Measurements from ENCODE around the gene EN2. TPM values are rescaled to one million over a fixed set of nuclear protein-coding genes. Genes with fewer than 3 reads are reported as not detected.

EN2 gene
- total and polyA plus RNA-seq, 2 experiments from 2014 or later: 0.24 TPM; not detected in 1

DNA sequence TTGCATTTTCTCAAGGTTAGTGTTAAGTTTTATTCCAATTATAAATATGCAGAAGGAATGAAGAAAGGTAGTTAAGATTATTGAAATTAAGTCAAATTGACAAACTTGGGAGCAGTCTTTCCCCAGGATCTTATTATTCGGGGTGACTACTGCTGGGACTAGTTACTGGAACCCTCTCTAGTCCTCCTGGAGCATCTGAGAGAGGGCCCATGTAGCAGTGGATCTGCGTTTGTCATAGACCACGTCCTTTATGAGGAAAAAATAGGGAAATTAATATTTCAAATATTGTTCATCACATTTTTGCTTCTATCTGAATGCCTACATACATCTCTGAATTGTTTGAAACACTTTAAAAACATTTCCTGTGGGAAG, 47.5 kb downstream of the EN2 start:
- 32% methylated on average over 3 of the region's 3 CpGs for WGBS (ENCODE audit: low lambda C conversion rate, missing lambda C conversion rate)
- peaks cover 100% of the 10 kb centered on the region for H3K27me3 ChIP-seq

GRCh38 chr7:155506854-155507337, 49.0 kb downstream of the EN2 start:
- H3K4me2 ChIP-seq: peak overlapping the region; percentile 63

More for the DNA sequence above, 47.5 kb downstream of the EN2 start:
- no peak overlapping the region for H3K4me2 ChIP-seq
- H3K9me2 ChIP-seq (replicated peaks; ENCODE audit: insufficient read depth): no peaks in the 10 kb centered on the region
- no peak for DNase-seq (ENCODE audit: low spot score)
- H3K27ac ChIP-seq: no peak overlapping the region
- H3K4me1 ChIP-seq (ENCODE audit: insufficient read depth): no peaks in the 10 kb centered on the region
- H3K9me3 ChIP-seq (ENCODE audit: low read depth): no peaks in the 10 kb centered on the region
- no peak overlapping the region for H3K4me3 ChIP-seq
- TF ChIP-seq EZH2phosphoT487 (IDR thresholded peaks at IDR 0.05; ENCODE audit: low read depth, severe bottlenecking, unreplicated experiment): no peak
- no peak for TF ChIP-seq CTCF (IDR thresholded peaks at IDR 0.05; ENCODE audit: poor library complexity)
- no peak for TF ChIP-seq EZH2 (IDR thresholded peaks at IDR 0.05; ENCODE audit: borderline replicate concordance)
- no peaks in the 10 kb centered on the region for H4K20me1 ChIP-seq (ENCODE audit: insufficient read depth, poor library complexity, severe bottlenecking)
- H3K36me3 ChIP-seq (replicated peaks; ENCODE audit: insufficient read depth, low read depth): no peaks in the 10 kb centered on the region
- H2AFZ ChIP-seq: no peak overlapping the region
- no peaks in the 10 kb centered on the region for H3K79me2 ChIP-seq

DNA sequence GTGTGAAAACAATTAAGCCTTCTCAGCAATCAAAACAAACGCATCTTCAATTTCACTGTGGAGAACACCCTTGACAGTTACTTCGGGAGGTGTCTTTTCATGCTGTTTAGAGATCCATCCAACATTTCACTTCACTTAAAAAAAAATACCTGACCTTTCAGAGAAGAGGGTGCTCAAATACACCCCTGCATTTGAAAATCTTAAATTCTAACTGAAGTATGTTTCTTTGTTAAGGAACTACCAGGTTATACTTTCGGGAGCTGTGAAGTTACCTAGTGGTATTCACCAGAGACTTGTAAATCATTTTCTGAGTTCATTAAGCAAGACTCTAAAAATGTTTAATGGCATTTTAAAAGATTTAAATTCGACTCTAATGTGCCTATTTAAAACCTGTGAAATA, 49.6 kb downstream of the EN2 start:
- H3K4me2 ChIP-seq: no peak overlapping the region
- no peaks in the 10 kb centered on the region for H3K36me3 ChIP-seq (replicated peaks; ENCODE audit: insufficient read depth, low read depth)
- H3K9me2 ChIP-seq (replicated peaks; ENCODE audit: insufficient read depth): no peaks in the 10 kb centered on the region
- no peak overlapping the region for H2AFZ ChIP-seq
- WGBS (ENCODE audit: low lambda C conversion rate, missing lambda C conversion rate): 10% methylated on average over 4 of the region's 4 CpGs
- no peak overlapping the region for H3K4me3 ChIP-seq
- DNase-seq (ENCODE audit: low spot score): no peak
- peaks cover 100% of the 10 kb centered on the region for H3K27me3 ChIP-seq
- H3K9me3 ChIP-seq (ENCODE audit: low read depth): no peaks in the 10 kb centered on the region
- no peaks in the 10 kb centered on the region for H3K79me2 ChIP-seq
- no peak for TF ChIP-seq EZH2phosphoT487 (IDR thresholded peaks at IDR 0.05; ENCODE audit: low read depth, severe bottlenecking, unreplicated experiment)
- TF ChIP-seq CTCF (IDR thresholded peaks at IDR 0.05; ENCODE audit: poor library complexity): no peak
- no peak for TF ChIP-seq EZH2 (IDR thresholded peaks at IDR 0.05; ENCODE audit: borderline replicate concordance)
- no peak overlapping the region for H3K27ac ChIP-seq
- H3K4me1 ChIP-seq (ENCODE audit: insufficient read depth): no peaks in the 10 kb centered on the region
- H4K20me1 ChIP-seq (ENCODE audit: insufficient read depth, poor library complexity, severe bottlenecking): no peaks in the 10 kb centered on the region

More at GRCh38 chr7:155506854-155507337, 49.0 kb downstream of the EN2 start:
- Histone ChIP-seq H3K27me3 (peaks cover 100% of the 10 kb centered on the region), H3K9me2 (replicated peaks; ENCODE audit: insufficient read depth) (no peaks in the 10 kb centered on the region), H3K4me3 (no peak overlapping the region), H3K27ac (no peak overlapping the region), H3K36me3 (replicated peaks; ENCODE audit: insufficient read depth, low read depth) (no peaks in the 10 kb centered on the region), H3K4me1 (ENCODE audit: insufficient read depth) (no peaks in the 10 kb centered on the region), H2AFZ (no peak overlapping the region), H4K20me1 (ENCODE audit: insufficient read depth, poor library complexity, severe bottlenecking) (no peaks in the 10 kb centered on the region), H3K79me2 (no peaks in the 10 kb centered on the region), H3K9me3 (ENCODE audit: low read depth) (no peaks in the 10 kb centered on the region)
- peak; percentile 61 for DNase-seq (ENCODE audit: low spot score)
- 10% methylated on average over 14 of the region's 14 CpGs for WGBS (ENCODE audit: low lambda C conversion rate, missing lambda C conversion rate)
- TF ChIP-seq EZH2 (IDR thresholded peaks at IDR 0.05; ENCODE audit: borderline replicate concordance): peak; percentile 64
- peak; percentile 17 for TF ChIP-seq EZH2phosphoT487 (IDR thresholded peaks at IDR 0.05; ENCODE audit: low read depth, severe bottlenecking, unreplicated experiment)
- TF ChIP-seq CTCF (IDR thresholded peaks at IDR 0.05; ENCODE audit: poor library complexity): no peak

Measured in hepatocyte (in vitro differentiated cells).